Measurements from ENCODE around the gene TRIM39. TPM values are rescaled to one million over a fixed set of nuclear protein-coding genes. Genes with fewer than 3 reads are reported as not detected.

TRIM39 gene
- total and polyA plus RNA-seq, 4 donors = 2.7 to 11.0 (median 4.4) TPM

DNA sequence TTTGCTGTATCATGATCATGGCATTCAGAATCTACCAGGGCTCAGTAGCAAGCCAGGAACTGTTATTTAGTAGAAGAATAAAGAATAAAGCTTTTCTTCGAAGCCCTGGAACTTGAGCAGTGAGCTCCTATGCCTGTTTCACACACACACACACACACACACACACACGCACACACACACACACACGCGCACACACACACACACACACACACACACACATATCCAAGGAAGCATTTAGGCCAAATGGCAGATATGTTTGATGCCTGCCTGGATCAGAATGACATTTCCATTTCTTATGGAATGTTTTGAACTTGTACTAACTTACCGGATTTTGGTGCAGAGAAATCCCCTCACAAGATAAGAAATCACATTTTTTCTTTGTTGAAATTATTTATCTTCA, 53.7 kb downstream of the TRIM39 start:
- Histone ChIP-seq H3K9me3 (ENCODE audit: control insufficient read depth in 4 of 4, low read length in 3 of 4) (no peaks in the 10 kb centered on the region), H3K9ac (ENCODE audit: low read depth in 1 of 2, low read length in 2 of 2) (no peak overlapping the region), H3K4me1 (ENCODE audit: control insufficient read depth in 4 of 4, insufficient read depth in 4 of 4, low read length in 3 of 4) (no peaks in the 10 kb centered on the region), H3K4me3 (ENCODE audit: low read depth in 1 of 3, low read length in 3 of 3) (no peak overlapping the region), H3K36me3 (ENCODE audit: control insufficient read depth in 4 of 4, insufficient read depth in 3 of 4, low read depth in 1 of 4, low read length in 3 of 4) (no peaks in the 10 kb centered on the region), H3K27ac (ENCODE audit: low read depth in 1 of 2, low read length in 2 of 2) (no peak overlapping the region), H3K27me3 (ENCODE audit: control insufficient read depth in 4 of 4, insufficient read depth in 4 of 4, low read length in 3 of 4) (peaks cover 0 to 6% (median 0%) of the 10 kb centered on the region in 4 donors)
- no peak for DNase-seq (ENCODE audit: low spot score)
- 24% methylated on average over 5 of the region's 5 CpGs for WGBS
- TF ChIP-seq EGR1 (IDR thresholded peaks at IDR 0.05; ENCODE audit: low read depth in 2 of 2) (no peak), FOXA1 (IDR thresholded peaks at IDR 0.05) (no peak), NR2F2 (IDR thresholded peaks at IDR 0.05) (no peak), FOXA2 (IDR thresholded peaks at IDR 0.05) (no peak), SP1 (IDR thresholded peaks at IDR 0.05) (no peak)
- TF ChIP-seq, protein P1, sequence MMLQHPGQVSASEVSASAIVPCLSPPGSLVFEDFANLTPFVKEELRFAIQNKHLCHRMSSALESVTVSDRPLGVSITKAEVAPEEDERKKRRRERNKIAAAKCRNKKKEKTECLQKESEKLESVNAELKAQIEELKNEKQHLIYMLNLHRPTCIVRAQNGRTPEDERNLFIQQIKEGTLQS (IDR thresholded peaks at IDR 0.05) = no peak
- TF ChIP-seq, protein P2, sequence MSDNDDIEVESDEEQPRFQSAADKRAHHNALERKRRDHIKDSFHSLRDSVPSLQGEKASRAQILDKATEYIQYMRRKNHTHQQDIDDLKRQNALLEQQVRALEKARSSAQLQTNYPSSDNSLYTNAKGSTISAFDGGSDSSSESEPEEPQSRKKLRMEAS (IDR thresholded peaks at IDR 0.05) = no peak
- TF ChIP-seq, protein P3, sequence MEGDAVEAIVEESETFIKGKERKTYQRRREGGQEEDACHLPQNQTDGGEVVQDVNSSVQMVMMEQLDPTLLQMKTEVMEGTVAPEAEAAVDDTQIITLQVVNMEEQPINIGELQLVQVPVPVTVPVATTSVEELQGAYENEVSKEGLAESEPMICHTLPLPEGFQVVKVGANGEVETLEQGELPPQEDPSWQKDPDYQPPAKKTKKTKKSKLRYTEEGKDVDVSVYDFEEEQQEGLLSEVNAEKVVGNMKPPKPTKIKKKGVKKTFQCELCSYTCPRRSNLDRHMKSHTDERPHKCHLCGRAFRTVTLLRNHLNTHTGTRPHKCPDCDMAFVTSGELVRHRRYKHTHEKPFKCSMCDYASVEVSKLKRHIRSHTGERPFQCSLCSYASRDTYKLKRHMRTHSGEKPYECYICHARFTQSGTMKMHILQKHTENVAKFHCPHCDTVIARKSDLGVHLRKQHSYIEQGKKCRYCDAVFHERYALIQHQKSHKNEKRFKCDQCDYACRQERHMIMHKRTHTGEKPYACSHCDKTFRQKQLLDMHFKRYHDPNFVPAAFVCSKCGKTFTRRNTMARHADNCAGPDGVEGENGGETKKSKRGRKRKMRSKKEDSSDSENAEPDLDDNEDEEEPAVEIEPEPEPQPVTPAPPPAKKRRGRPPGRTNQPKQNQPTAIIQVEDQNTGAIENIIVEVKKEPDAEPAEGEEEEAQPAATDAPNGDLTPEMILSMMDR (IDR thresholded peaks at IDR 0.05; ENCODE audit: low read depth, low read length, missing input control) = no peak
- TF ChIP-seq, protein P4, sequence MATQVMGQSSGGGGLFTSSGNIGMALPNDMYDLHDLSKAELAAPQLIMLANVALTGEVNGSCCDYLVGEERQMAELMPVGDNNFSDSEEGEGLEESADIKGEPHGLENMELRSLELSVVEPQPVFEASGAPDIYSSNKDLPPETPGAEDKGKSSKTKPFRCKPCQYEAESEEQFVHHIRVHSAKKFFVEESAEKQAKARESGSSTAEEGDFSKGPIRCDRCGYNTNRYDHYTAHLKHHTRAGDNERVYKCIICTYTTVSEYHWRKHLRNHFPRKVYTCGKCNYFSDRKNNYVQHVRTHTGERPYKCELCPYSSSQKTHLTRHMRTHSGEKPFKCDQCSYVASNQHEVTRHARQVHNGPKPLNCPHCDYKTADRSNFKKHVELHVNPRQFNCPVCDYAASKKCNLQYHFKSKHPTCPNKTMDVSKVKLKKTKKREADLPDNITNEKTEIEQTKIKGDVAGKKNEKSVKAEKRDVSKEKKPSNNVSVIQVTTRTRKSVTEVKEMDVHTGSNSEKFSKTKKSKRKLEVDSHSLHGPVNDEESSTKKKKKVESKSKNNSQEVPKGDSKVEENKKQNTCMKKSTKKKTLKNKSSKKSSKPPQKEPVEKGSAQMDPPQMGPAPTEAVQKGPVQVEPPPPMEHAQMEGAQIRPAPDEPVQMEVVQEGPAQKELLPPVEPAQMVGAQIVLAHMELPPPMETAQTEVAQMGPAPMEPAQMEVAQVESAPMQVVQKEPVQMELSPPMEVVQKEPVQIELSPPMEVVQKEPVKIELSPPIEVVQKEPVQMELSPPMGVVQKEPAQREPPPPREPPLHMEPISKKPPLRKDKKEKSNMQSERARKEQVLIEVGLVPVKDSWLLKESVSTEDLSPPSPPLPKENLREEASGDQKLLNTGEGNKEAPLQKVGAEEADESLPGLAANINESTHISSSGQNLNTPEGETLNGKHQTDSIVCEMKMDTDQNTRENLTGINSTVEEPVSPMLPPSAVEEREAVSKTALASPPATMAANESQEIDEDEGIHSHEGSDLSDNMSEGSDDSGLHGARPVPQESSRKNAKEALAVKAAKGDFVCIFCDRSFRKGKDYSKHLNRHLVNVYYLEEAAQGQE (IDR thresholded peaks at IDR 0.05) = no peak

DNA sequence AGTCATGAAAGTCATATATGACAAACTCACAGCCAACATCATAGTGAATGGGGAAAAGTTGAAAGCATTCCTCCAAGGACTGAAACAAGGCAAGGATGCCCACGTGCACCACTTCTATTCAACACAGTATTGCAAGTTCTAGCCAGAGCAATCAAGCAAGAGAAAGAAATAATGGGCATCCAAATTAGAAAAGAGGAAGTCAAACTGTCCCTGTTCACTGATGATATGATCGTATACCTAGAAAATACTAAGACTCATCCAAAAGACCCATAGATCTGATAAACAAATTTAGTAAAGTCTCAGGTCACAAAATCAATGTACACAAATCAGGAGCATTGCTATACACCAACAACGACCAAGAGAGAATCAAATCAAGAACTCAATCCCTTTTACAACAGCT, 59.4 kb downstream of the TRIM39 start:
- Histone ChIP-seq H3K4me1 (ENCODE audit: control insufficient read depth in 4 of 4, insufficient read depth in 4 of 4, low read length in 3 of 4) (no peaks in the 10 kb centered on the region), H3K27me3 (ENCODE audit: control insufficient read depth in 4 of 4, insufficient read depth in 4 of 4, low read length in 3 of 4) (peaks cover 0 to 6% (median under 1%) of the 10 kb centered on the region in 4 donors), H3K9ac (ENCODE audit: low read depth in 1 of 2, low read length in 2 of 2) (no peak overlapping the region), H3K36me3 (ENCODE audit: control insufficient read depth in 4 of 4, insufficient read depth in 3 of 4, low read depth in 1 of 4, low read length in 3 of 4) (no peaks in the 10 kb centered on the region), H3K9me3 (ENCODE audit: control insufficient read depth in 4 of 4, low read length in 3 of 4) (no peaks in the 10 kb centered on the region), H3K4me3 (ENCODE audit: low read depth in 1 of 3, low read length in 3 of 3) (no peak overlapping the region), H3K27ac (ENCODE audit: low read depth in 1 of 2, low read length in 2 of 2) (no peak overlapping the region)
- WGBS = 39% methylated on average over 3 of the region's 3 CpGs
- TF ChIP-seq, protein P5, sequence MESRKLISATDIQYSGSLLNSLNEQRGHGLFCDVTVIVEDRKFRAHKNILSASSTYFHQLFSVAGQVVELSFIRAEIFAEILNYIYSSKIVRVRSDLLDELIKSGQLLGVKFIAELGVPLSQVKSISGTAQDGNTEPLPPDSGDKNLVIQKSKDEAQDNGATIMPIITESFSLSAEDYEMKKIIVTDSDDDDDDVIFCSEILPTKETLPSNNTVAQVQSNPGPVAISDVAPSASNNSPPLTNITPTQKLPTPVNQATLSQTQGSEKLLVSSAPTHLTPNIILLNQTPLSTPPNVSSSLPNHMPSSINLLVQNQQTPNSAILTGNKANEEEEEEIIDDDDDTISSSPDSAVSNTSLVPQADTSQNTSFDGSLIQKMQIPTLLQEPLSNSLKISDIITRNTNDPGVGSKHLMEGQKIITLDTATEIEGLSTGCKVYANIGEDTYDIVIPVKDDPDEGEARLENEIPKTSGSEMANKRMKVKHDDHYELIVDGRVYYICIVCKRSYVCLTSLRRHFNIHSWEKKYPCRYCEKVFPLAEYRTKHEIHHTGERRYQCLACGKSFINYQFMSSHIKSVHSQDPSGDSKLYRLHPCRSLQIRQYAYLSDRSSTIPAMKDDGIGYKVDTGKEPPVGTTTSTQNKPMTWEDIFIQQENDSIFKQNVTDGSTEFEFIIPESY (IDR thresholded peaks at IDR 0.05) = no peak
- no peak for TF ChIP-seq HNF4G (IDR thresholded peaks at IDR 0.05)
- no peak for TF ChIP-seq FOXA1 (IDR thresholded peaks at IDR 0.05)
- no peak for DNase-seq (ENCODE audit: low spot score)

All from liver (tissue), 9 donors.